ENCODE data around the gene NPTX1. TPM values are rescaled to one million over a fixed set of nuclear protein-coding genes. Genes with fewer than 3 reads are reported as not detected.

Gene NPTX1
- total RNA-seq, 1 donor from 2014 or later = 1.9 TPM

- Mint-ChIP-seq H3K27ac (ENCODE audit: unreplicated experiment) (no peak overlapping the region), H3K4me3 (no peak overlapping the region), H3K9me3 (no peaks in the 10 kb centered on the region), H3K27me3 (ENCODE audit: low read depth) (peaks cover under 1% of the 10 kb centered on the region), H3K4me1 (no peaks in the 10 kb centered on the region), H3K36me3 (ENCODE audit: low read depth) (no peaks in the 10 kb centered on the region)
- no peak for TF ChIP-seq CTCF (conservative IDR thresholded peaks at IDR 0.05)
- DNase-seq (ENCODE audit: low read depth, low spot score) = no peak
Observed at GRCh38 chr17:80513201-80513600, 36.8 kb upstream of the NPTX1 start.

- no peaks in the 10 kb centered on the region for H3K36me3 Mint-ChIP-seq (ENCODE audit: low read depth)
- no peak for TF ChIP-seq CTCF (conservative IDR thresholded peaks at IDR 0.05)
- no peaks in the 10 kb centered on the region for H3K4me1 Mint-ChIP-seq
- no peak overlapping the region for H3K27ac Mint-ChIP-seq (ENCODE audit: unreplicated experiment)
- no peak for DNase-seq (ENCODE audit: low read depth, low spot score)
- no peaks in the 10 kb centered on the region for H3K9me3 Mint-ChIP-seq
- H3K4me3 Mint-ChIP-seq = no peak overlapping the region
- peaks cover 7% of the 10 kb centered on the region for H3K27me3 Mint-ChIP-seq (ENCODE audit: low read depth)
Observed at GRCh38 chr17:80512233-80512632, 35.8 kb upstream of the NPTX1 start.

DNA sequence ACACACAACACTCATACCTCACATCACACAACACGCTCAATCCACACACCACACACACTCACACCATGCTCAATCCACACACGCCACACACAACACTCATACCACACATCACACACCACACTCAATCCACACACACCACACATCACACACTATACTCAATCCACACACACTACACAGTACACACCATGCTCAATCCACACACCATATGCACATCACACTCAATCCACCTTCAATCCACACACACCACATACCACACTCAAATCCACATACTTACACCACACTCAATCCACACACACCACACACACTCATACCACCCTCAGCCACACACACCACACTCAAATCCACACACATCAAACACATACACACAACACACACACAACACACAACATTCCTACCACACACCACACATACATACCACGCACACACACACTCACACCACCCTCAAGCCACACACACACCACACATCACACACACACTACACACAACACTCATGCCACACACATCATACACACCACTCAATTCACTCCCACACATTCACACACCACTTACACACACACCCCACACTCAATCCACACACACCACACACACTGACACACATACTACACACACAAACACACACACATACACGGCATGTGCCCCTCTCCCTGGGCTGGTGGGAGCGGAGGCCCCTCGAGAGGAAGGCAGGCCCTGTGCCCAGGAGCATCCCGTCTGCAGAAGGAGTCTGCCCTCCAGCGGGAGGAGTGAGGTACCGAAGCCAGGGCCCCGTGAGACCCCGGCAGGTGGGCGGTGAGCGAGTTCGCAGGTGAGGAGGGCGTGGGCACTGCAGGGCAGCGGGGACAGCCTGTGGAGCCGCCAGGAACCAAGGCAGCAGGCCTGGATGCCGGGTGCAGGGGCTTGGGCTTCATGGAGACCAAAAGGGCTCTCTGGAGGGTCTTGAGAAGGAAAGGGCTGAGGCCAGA lies 35.1 kb upstream of the NPTX1 start:
- Mint-ChIP-seq H3K36me3 (ENCODE audit: low read depth) (no peaks in the 10 kb centered on the region), H3K27ac (ENCODE audit: unreplicated experiment) (no peak overlapping the region), H3K27me3 (ENCODE audit: low read depth) (peaks cover 14% of the 10 kb centered on the region), H3K4me1 (no peaks in the 10 kb centered on the region), H3K9me3 (no peaks in the 10 kb centered on the region), H3K4me3 (no peak overlapping the region)
- TF ChIP-seq CTCF (conservative IDR thresholded peaks at IDR 0.05) = no peak
- DNase-seq (ENCODE audit: low read depth, low spot score) = no peak

GRCh38 chr17:80510772-80511171 lies 34.4 kb upstream of the NPTX1 start:
- H3K4me1 Mint-ChIP-seq = no peaks in the 10 kb centered on the region
- H3K27me3 Mint-ChIP-seq (ENCODE audit: low read depth) = peaks cover 17% of the 10 kb centered on the region
- H3K36me3 Mint-ChIP-seq (ENCODE audit: low read depth) = no peaks in the 10 kb centered on the region
- TF ChIP-seq CTCF (conservative IDR thresholded peaks at IDR 0.05) = no peak
- H3K27ac Mint-ChIP-seq (ENCODE audit: unreplicated experiment) = no peak overlapping the region
- H3K9me3 Mint-ChIP-seq = no peaks in the 10 kb centered on the region
- DNase-seq (ENCODE audit: low read depth, low spot score) = no peak
- no peak overlapping the region for H3K4me3 Mint-ChIP-seq

DNA sequence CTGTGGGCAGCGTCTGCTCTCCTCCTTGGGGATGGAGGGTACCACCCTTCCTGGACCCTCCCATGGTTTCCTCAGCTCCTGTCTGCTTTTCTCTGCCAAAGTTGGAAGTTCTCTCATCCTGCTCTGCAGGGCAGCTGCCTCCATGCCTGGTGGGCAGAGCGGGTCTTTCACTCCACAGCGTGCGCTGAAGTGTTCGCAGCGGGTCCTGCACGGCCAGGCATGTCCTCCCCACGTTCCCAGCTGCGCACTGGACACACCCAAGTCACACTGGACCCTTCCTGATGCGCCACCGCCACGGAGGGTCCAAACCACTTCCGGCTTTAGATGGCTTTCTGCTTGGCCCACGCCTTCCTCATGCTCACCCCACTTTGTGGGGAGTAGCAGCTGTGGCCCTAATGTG lies 33.7 kb upstream of the NPTX1 start:
- no peaks in the 10 kb centered on the region for H3K9me3 Mint-ChIP-seq
- peaks cover 21% of the 10 kb centered on the region for H3K27me3 Mint-ChIP-seq (ENCODE audit: low read depth)
- no peaks in the 10 kb centered on the region for H3K36me3 Mint-ChIP-seq (ENCODE audit: low read depth)
- no peak for DNase-seq (ENCODE audit: low read depth, low spot score)
- no peak overlapping the region for H3K4me3 Mint-ChIP-seq
- H3K4me1 Mint-ChIP-seq = no peaks in the 10 kb centered on the region
- H3K27ac Mint-ChIP-seq (ENCODE audit: unreplicated experiment) = no peak overlapping the region
- TF ChIP-seq CTCF (conservative IDR thresholded peaks at IDR 0.05) = no peak
